OCI-LY1 (cell line): ENCODE measurements around the gene SHROOM2.

Source experiments
- H2AFZ ChIP-seq: fragments of 200-600 bp; sonication (generic), shearing (Covaris generic); 2 replicates; pipeline ENCODE4 v1.6.0; 2014; ENCODE audit warnings: antibody characterized with exemption, mild to moderate bottlenecking, low read length
- H3F3A ChIP-seq: fragments of 200-600 bp; sonication (generic), shearing (Covaris generic); 2 replicates; pipeline ENCODE4 v1.6.0; 2014; ENCODE audit warnings: mild to moderate bottlenecking, antibody characterized with exemption, low read length, moderate library complexity; ENCODE audit not compliant: insufficient read depth
- H3K27ac ChIP-seq: fragments of 200-600 bp; sonication (generic); 2 replicates; pipeline ENCODE4 v1.5.1; 2014; ENCODE audit warnings: low read length, mixed run types, mild to moderate bottlenecking, low read depth; ENCODE audit not compliant: poor library complexity, severe bottlenecking
- H3K27me3 ChIP-seq: fragments of 200-600 bp; sonication (generic); 2 replicates; pipeline ENCODE4 v1.6.0; 2014; ENCODE audit warnings: antibody characterized with exemption, mild to moderate bottlenecking, low read length, moderate library complexity; ENCODE audit not compliant: insufficient read depth
- H3K36me3 ChIP-seq: fragments of 200-600 bp; sonication (generic); 2 replicates; pipeline ENCODE4 v1.6.1; 2014; ENCODE audit warnings: mild to moderate bottlenecking, antibody characterized with exemption, low read length, moderate library complexity, mixed read lengths; ENCODE audit not compliant: insufficient read depth
- H3K4me1 ChIP-seq: fragments of 200-600 bp; sonication (generic); 2 replicates; pipeline ENCODE4 v1.5.1; 2014; ENCODE audit warnings: mild to moderate bottlenecking, low read length, moderate library complexity; ENCODE audit not compliant: insufficient read depth, severe bottlenecking
- H3K4me2 ChIP-seq: fragments of 200-600 bp; sonication (generic), shearing (Covaris generic); 2 replicates; pipeline ENCODE4 v1.6.1; 2014; ENCODE audit warnings: low read length
- H3K4me3 ChIP-seq: fragments of 200-600 bp; sonication (generic); 2 replicates; pipeline ENCODE4 v1.5.1; 2014; ENCODE audit warnings: low read length, low read depth, mild to moderate bottlenecking, mixed read lengths; ENCODE audit not compliant: poor library complexity, severe bottlenecking
- H3K79me2 ChIP-seq: fragments of 200-600 bp; shearing (Covaris generic); 2 replicates; pipeline ENCODE4 v1.6.1; 2016; ENCODE audit warnings: mixed run types, low read length, mixed read lengths; ENCODE audit not compliant: insufficient read depth
- H3K9ac ChIP-seq: fragments of 200-600 bp; sonication (generic), shearing (Covaris generic); 2 replicates; pipeline ENCODE4 v1.6.1; 2014; ENCODE audit warnings: mild to moderate bottlenecking, low read length, mixed read lengths
- H3K9me2 ChIP-seq: fragments of 200-600 bp; sonication (generic), shearing (Covaris generic); 2 replicates; pipeline ENCODE4 v1.6.1; 2014; ENCODE audit warnings: low read depth, mild to moderate bottlenecking, low read length, mixed read lengths
- H3K9me3 ChIP-seq: fragments of 200-600 bp; shearing (Covaris generic); 2 replicates; pipeline ENCODE4 v1.6.1; 2014; ENCODE audit warnings: low read length, mixed read lengths
- H4K20me1 ChIP-seq: fragments of 200-600 bp; sonication (generic), shearing (Covaris generic); 2 replicates; pipeline ENCODE4 v1.6.0; 2016; ENCODE audit warnings: mild to moderate bottlenecking, low read length; ENCODE audit not compliant: insufficient read depth
- EZH2 ChIP-seq: fragments of 200-600 bp; sonication (generic), shearing (Covaris generic); IDR thresholded peaks from 2 replicates; pipeline ENCODE4 v1.8.0; 2017; ENCODE audit warnings: borderline replicate concordance, mixed run types, mild to moderate bottlenecking, antibody characterized with exemption, low read length, moderate library complexity, mixed read lengths
- TF ChIP-seq, protein P1 (sequence below): fragments of 200-600 bp; sonication (generic), shearing (Covaris generic); IDR thresholded peaks from 2 replicates; pipeline ENCODE4 v1.5.1; 2017; ENCODE audit warnings: mild to moderate bottlenecking, antibody characterized with exemption, low read length, moderate library complexity, mixed read lengths

SHROOM2 gene

DNA sequence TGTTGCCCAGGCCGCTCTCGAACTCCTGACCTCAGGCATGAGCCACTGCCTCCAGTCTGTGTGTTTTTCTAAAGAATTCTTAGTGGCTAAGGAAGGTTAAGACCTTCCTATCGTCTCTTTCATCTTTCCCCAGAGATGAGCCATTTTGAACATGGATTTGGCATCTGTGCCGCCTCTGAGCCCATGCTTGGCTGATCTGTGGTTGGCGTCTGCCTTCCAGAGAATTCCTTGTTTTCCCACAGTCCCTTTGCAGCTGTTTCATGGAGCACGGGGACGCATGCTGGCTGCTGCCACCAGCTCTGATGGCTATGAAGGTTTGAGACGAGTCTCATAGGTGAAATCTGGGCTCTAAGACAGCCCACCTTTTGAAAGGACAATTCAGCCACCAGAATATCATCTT lies 60.4 kb downstream of the SHROOM2 start:
- Histone ChIP-seq H3K9ac (no peak overlapping the region), H3F3A (no peaks in the 10 kb centered on the region), H3K27me3 (no peaks in the 10 kb centered on the region), H3K4me3 (no peak overlapping the region), H3K27ac (no peak overlapping the region), H2AFZ (no peak overlapping the region), H3K79me2 (no peaks in the 10 kb centered on the region), H3K9me3 (no peaks in the 10 kb centered on the region), H3K4me2 (no peak overlapping the region), H3K36me3 (no peaks in the 10 kb centered on the region), H4K20me1 (no peaks in the 10 kb centered on the region), H3K9me2 (no peaks in the 10 kb centered on the region), H3K4me1 (no peaks in the 10 kb centered on the region)
- no peak for TF ChIP-seq EZH2
- TF ChIP-seq, protein P1, sequence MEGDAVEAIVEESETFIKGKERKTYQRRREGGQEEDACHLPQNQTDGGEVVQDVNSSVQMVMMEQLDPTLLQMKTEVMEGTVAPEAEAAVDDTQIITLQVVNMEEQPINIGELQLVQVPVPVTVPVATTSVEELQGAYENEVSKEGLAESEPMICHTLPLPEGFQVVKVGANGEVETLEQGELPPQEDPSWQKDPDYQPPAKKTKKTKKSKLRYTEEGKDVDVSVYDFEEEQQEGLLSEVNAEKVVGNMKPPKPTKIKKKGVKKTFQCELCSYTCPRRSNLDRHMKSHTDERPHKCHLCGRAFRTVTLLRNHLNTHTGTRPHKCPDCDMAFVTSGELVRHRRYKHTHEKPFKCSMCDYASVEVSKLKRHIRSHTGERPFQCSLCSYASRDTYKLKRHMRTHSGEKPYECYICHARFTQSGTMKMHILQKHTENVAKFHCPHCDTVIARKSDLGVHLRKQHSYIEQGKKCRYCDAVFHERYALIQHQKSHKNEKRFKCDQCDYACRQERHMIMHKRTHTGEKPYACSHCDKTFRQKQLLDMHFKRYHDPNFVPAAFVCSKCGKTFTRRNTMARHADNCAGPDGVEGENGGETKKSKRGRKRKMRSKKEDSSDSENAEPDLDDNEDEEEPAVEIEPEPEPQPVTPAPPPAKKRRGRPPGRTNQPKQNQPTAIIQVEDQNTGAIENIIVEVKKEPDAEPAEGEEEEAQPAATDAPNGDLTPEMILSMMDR: no peak

DNA sequence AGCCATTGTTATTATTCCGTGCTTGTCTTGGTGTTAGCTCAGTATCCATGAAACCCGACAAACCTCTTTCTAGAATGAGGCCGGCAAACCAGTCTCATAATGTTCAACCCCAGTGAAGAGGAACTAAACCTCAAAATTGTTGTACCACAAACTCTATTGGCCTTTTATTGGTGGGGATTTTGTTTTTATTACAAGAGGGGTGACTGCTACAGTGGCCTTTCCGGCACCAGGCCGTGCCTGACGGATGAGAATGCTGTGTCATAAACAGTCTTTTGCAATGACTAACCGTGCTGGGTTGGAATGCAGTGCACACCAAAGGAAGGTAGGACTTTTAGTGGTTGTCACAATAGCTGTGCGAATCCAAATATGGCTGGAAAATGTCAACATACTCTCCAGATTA lies 60.8 kb downstream of the SHROOM2 start:
- H3K27ac ChIP-seq: no peak overlapping the region
- no peaks in the 10 kb centered on the region for H3K4me1 ChIP-seq
- TF ChIP-seq, protein P1: no peak
- TF ChIP-seq EZH2: no peak
- no peaks in the 10 kb centered on the region for H3K79me2 ChIP-seq
- H3K9ac ChIP-seq: no peak overlapping the region
- no peaks in the 10 kb centered on the region for H3K27me3 ChIP-seq
- no peak overlapping the region for H3K4me3 ChIP-seq
- H3K9me2 ChIP-seq: no peaks in the 10 kb centered on the region
- no peaks in the 10 kb centered on the region for H3F3A ChIP-seq
- H3K36me3 ChIP-seq: no peaks in the 10 kb centered on the region
- H3K9me3 ChIP-seq: no peaks in the 10 kb centered on the region
- H2AFZ ChIP-seq: no peak overlapping the region
- no peaks in the 10 kb centered on the region for H4K20me1 ChIP-seq
- no peak overlapping the region for H3K4me2 ChIP-seq

DNA sequence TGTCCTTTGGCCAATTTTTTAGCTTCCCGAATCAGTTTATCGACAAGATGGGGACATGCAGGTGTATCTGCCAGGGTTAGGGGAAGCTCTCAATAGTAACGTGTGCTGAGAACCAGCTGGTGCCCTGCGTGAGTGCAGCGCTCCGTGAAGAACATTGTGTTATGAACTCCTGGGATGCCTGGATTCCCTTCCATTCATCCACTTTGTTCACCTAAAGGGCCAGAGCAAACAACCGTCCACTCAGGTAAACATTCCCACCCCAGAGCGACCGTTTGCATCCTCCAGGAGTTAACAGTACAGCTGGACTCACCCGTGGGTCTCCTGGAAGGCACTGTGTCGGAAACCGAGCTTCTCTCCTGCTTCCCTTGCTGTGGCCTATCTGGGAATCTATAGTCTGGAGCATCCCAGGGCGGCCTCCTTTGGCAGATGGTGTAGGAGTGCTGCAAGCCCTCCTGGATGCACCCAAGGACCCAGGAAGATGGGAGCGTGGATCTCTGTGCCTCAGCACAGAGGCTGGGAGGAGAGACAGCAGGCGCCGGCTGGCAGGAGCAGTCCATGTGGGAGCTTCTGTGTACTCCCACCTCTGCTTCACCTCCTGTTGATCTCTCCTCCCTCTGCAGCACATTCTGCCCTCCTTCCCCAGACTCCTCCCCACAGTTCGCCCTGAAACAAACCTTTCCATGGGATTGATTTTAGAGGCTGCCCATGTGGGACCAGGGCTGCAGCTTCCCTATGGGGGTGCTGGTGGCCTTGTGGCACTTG lies 62.7 kb downstream of the SHROOM2 start:
- H4K20me1 ChIP-seq: no peaks in the 10 kb centered on the region
- no peaks in the 10 kb centered on the region for H3K9me3 ChIP-seq
- H3K4me2 ChIP-seq: no peak overlapping the region
- no peaks in the 10 kb centered on the region for H3K27me3 ChIP-seq
- no peaks in the 10 kb centered on the region for H3K36me3 ChIP-seq
- no peak for TF ChIP-seq EZH2
- TF ChIP-seq, protein P1: no peak
- no peaks in the 10 kb centered on the region for H3F3A ChIP-seq
- no peak overlapping the region for H3K27ac ChIP-seq
- no peaks in the 10 kb centered on the region for H3K79me2 ChIP-seq
- H3K4me3 ChIP-seq: no peak overlapping the region
- no peak overlapping the region for H2AFZ ChIP-seq
- no peaks in the 10 kb centered on the region for H3K9me2 ChIP-seq
- no peaks in the 10 kb centered on the region for H3K4me1 ChIP-seq
- no peak overlapping the region for H3K9ac ChIP-seq
